ENCODE measurements around the gene GNB5.
"Not testable (repeated sequence)": the region's sequence is repeated elsewhere in the genome, so short reads cannot be mapped to it uniquely, and the experiment has no call there.

Gene GNB5

DNA sequence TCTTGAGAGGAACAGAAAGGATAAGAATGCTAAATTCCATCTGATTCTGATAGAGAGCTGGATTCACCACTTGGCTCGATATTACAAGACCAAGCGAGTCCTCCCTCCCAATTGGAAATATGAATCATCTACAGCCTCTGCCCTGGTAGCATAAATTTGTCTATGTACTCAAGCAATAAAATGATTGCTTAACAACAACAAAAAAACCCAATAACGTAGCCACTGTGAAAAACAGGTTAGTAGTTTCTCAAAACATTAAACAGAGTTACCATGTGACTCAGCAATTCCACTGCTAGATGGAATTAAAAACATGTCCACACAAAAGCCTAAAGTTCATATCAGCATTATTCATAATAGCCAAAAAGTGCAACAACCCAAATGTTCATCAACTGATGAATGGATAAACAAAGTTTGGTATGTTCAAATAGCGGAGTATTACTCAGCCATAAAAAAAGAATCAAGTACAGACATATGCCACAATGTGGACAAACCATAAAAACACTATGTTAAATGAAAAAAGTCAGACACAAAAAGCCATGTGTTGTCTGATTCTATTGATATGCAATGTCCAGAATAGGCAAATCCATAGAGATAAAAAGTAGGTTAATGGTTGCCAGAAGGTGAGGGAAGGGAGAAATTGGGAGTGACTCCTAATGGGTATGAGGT is 95.5 kb downstream of the GNB5 start:
- no peak for DNase-seq (ENCODE audit: low read depth in 3 of 3, low spot score in 1 of 3)

GRCh38 chr15:52094811-52095584 is 96.2 kb downstream of the GNB5 start:
- DNase-seq (ENCODE audit: low read depth in 3 of 3, low spot score in 1 of 3) = no peak

DNA sequence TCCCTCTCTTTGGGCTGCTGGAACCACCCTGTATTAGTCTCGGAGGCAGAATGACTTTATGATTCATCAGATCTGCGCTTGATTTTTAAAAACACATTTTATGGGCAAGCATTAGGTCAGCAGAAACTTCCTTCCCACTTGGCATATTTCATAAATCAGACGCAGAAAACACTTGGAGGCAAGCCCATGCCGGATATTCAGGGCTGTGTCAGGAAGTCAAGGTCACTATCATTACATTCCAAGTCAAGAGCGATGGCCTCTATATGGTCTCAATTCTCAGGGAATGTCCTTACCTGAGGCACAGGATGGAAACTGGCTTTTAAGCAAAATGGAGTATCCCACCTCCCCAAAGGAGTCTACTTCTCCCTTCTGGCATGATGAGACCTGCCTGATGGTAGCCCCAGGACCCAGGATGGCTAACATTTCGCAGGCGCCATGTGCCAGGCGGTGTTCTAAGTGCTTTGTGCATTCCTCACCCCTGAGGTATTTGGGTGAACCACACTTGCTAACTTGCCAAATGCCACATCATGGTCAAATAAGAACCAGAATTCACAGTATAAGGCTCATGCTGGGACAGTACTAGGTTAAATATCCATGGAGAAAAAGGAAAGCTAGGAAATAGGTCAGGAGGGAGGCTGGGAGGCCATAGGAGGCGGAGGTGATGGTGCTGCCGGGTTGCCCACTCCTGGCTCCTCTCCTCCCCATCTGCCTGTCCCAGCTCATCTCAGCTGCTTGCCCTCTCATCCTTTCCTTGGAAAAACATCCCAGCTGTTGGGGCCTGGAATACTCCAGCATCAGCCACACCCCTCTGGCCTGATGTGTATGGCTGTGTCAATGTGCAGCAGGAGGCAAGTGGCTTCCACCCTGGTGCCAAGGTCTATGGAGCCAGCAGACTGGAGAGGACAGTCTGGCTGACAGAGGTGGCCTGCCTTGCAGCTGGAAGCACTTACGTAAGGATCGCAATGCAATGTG is 97.4 kb downstream of the GNB5 start:
- DNase-seq (ENCODE audit: low read depth in 3 of 3, low spot score in 1 of 3) = no peak

GRCh38 chr15:52093167-52093538 is 98.0 kb downstream of the GNB5 start:
- no peak for DNase-seq (ENCODE audit: low read depth in 3 of 3, low spot score in 1 of 3)

DNA sequence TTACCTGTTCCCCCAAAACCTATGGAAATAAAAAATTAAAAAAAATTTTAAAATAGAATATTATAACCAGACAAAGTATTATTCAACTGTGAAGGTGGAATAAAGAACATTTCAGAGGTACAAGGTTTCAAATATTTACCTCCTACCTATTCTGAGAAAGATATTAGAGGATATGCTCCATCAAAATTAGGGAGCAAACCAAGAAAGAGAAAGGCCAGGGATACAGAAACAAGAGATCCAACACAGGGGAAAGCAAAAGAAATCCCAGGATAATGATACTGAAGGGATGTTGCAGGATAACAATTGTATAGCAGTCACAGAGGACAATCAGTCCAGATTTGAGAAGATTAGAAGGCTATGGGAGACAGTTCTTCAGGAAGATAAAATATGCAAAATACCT is 101.0 kb downstream of the GNB5 start:
- no peak for DNase-seq (ENCODE audit: low read depth in 3 of 3, low spot score in 1 of 3)

DNA sequence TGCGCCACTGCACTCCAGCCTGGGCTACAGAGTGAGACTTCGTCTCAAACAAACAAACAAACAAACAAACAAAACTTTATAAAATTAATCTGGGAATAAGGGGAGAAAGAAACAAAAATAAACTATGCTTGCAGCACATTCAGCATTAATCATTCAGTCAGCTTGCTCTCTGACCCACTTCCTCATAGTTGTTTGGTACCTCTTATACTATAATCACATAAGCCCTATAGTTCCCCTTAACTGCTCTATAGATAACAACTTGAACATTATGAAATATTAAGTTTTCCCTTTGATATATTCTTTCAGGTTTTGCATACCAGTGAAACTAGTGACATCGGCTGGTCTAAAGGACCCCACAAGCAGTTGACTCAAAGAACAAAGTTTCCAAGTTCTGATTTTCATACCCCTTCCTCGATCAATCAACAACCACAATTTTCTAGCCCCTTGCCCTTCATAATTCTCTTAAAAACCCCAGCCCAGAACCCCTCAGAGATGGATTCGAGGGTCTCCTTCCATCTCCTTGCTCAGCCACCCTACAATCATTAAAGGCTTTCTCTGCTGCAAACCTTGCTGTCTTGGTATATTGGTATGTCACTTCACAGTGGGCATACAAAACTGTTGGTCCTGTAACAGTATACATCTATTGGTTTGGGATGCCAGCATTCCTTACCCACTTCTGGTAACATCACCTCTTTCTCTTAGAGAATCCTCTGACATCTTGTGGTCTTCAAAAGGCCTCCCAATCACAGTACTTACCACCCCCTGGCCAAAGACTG is 105.0 kb downstream of the GNB5 start:
- no peak for DNase-seq (ENCODE audit: low read depth in 3 of 3, low spot score in 1 of 3)

- DNase-seq (ENCODE audit: low read depth in 3 of 3, low spot score in 1 of 3) = no peak
Measured at GRCh38 chr15:52085299-52085698, 105.9 kb downstream of the GNB5 start.

DNA sequence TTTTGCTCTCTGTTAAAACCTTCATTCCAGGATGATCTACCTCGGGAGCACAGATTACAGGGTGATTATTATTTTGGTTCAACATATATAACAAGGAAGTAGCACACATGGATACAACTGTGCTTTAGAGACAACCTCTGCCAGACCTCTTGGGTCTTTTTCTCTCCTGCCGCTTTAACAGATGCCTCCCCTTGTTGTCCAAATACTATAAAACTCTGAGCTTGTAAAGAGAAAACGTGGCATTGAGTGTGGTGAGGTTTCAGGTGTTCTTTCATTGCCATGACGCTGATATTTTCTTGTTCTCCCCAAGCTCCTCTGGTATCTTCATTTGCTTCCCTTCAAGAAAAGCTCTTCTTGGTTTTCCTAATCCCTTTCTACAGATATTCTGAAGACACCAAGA is 107.6 kb downstream of the GNB5 start:
- no peak for DNase-seq (ENCODE audit: low read depth in 3 of 3, low spot score in 1 of 3)

- DNase-seq (ENCODE audit: low read depth in 3 of 3, low spot score in 1 of 3) = not testable (repeated sequence)
Measured at GRCh38 chr15:52083037-52083359, 108.2 kb downstream of the GNB5 start.

DNA sequence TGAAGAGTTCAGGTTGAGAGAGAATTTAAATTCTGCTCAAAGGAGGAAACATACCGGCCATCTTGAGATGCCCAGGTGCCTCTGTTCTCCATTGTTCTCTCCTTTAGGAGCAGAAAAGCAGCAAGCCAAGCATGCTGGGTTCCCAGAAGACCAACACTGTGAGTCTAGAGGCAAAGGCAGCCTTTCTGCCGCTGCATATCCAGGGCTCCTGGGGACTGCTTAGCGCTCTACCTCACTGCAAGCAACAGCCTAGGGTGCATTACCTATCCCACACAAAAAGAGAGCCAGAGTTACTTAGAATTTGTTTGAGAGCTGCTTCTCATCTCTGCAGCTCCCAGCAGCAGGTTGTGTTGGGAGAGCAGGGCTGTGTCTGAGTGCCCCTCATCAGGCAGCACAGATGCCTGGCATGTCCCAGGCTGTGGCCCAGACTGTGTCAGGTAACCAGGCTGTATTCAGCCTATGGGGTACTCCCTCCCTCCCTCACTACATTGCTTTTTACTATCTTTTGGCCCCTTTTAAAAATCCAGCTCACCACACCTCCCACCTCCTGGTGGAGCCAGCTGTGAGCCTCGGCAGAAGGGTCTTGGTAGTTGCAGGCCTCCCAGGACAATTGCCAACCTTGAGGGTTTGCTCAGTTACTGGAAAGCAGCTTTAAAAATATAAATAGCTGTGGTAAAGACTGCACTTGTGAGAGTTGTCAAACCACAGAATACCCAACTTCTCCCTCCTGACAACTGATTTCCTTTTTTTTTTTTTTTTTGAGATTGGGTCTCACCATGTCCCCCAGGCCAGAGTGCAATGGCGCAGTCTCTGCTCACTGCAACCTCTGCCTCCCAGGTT is 108.8 kb downstream of the GNB5 start:
- no peak for DNase-seq (ENCODE audit: low read depth in 3 of 3, low spot score in 1 of 3)

- DNase-seq (ENCODE audit: low read depth in 3 of 3, low spot score in 1 of 3) = no peak
Measured at GRCh38 chr15:52080706-52081392, 110.3 kb downstream of the GNB5 start.

DNA sequence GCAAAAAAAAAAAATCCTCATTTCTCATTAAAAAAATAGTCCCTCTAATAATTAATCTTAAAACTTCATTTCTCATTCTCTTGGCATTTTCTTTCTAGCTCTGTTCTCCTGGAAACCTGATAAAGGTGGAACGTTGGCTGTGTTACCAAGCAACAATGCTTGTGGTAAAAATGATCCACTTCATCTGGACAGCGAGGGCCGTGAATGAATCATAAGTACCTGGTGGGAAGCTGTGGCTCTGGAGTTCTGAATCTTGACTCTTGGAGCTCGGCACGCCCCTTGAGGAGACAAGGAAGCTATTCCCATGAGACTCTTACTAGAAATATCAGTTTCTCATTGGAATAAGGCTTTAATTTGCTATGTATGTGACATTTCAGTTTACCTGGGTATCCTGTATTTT is 111.2 kb downstream of the GNB5 start:
- DNase-seq (ENCODE audit: low read depth in 3 of 3, low spot score in 1 of 3) = no peak

GRCh38 chr15:52078876-52079700 is 112.1 kb downstream of the GNB5 start:
- DNase-seq (ENCODE audit: low read depth in 3 of 3, low spot score in 1 of 3) = peak; percentile 60 to 76 (median 63)

DNA sequence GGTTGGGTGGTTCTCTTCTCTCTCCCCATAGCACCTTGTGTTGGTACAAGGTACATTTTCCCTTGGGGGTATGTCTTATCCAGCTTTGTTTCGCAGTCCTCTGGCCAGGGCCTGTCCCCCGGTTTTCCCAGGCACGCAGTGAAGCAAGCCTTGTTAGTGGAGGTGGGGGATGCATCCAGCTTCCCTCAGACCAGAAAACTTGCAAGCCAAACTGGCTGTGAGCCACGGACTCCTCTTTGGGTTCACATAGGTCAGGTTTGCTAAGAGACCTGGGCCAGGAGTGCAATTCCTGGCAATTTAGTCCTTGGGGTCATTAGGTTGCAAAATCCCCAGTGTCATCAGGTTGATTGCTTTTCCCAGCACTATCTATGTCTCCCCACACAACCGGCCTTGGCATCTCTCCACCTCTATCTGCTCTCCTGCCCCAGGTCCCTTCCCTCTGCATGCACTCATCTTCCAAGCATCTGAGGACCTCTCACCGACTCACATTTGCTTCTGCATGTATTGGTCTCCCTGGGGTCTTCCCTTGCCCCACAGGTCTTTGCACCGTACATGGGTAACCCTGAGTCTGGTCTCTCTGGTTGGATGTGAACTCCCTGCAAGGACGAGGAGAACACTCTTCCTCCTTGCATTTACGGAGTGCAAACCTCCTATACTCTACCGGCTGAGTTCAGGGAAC is 112.9 kb downstream of the GNB5 start:
- DNase-seq (ENCODE audit: low read depth in 3 of 3, low spot score in 1 of 3) = no peak

- DNase-seq (ENCODE audit: low read depth in 3 of 3, low spot score in 1 of 3) = no peak
Measured at GRCh38 chr15:52076889-52077781, 114.1 kb downstream of the GNB5 start.

GRCh38 chr15:52071570-52071969 is 119.6 kb downstream of the GNB5 start:
- no peak for DNase-seq (ENCODE audit: low read depth in 3 of 3, low spot score in 1 of 3)

GRCh38 chr15:52069559-52069958 is 121.6 kb downstream of the GNB5 start:
- no peak for DNase-seq (ENCODE audit: low read depth in 3 of 3, low spot score in 1 of 3)

Data from stimulated activated CD4-positive, alpha-beta T cell treated with anti-CD3 and anti-CD28 coated beads, TNF-alpha, amount 100 ng/mL, for 1 hour (primary cell).